PC-9 (cell line): ENCODE data around the gene GRK4. TPM values are rescaled to one million over a fixed set of nuclear protein-coding genes. Genes with fewer than 3 reads are reported as not detected.

ENCODE experiments used
- BruUV-seq: library from RNA; stranded (reverse); fragments of 400-500 nt; replicated peaks from 2 replicates; lab custom pipeline; 2021; lab: Mats Ljungman, UMichigan
- CTCF ChIA-PET: fragments of 300-600 bp; sonication (Branson Sonifier 250); formaldehyde crosslinking; loops from one replicate; lab custom pipeline; 2022; ENCODE audit warnings: antibody characterized with exemption; lab: Charles Lee
- POLR2A ChIA-PET: fragments of 300-600 bp; sonication (Branson Sonifier 250); formaldehyde crosslinking; loops from one replicate; lab custom pipeline; 2022; ENCODE audit warnings: antibody characterized with exemption; ENCODE audit not compliant: unreplicated experiment; lab: Charles Lee
- DNase-seq, 2 experiments: peaks; one replicate each; pipeline versions ENCODE4 v3.0.0 to v3.0.0-alpha.2; 2015 to 2022; ENCODE audit warnings: mixed read lengths in 1 of 2
- H2AFZ ChIP-seq: fragments of 200-600 bp; sonication (generic); 2 replicates; pipeline ENCODE4 v1.8.1; 2017; ENCODE audit warnings: antibody characterized with exemption
- H3F3A ChIP-seq: fragments of 200-600 bp; sonication (generic); 2 replicates; pipeline ENCODE4 v1.8.1; 2017; ENCODE audit warnings: antibody characterized with exemption, mild to moderate bottlenecking, low read depth; ENCODE audit not compliant: insufficient read depth
- H3K27ac ChIP-seq: fragments of 200-600 bp; sonication (generic); 2 replicates; pipeline ENCODE4 v1.6.1; 2016; ENCODE audit warnings: mixed run types
- H3K27me3 ChIP-seq: fragments of 200-600 bp; sonication (generic); 2 replicates; pipeline ENCODE4 v1.6.1; 2016; ENCODE audit warnings: low read depth, mixed run types; ENCODE audit not compliant: insufficient read depth
- H3K36me3 ChIP-seq: fragments of 200-600 bp; sonication (generic); 2 replicates; pipeline ENCODE4 v1.6.1; 2016; ENCODE audit warnings: low read depth, mixed run types
- H3K4me1 ChIP-seq: fragments of 200-600 bp; sonication (generic); replicated peaks from 2 replicates; pipeline ENCODE4 v1.6.1; 2016; ENCODE audit warnings: mixed run types; ENCODE audit not compliant: insufficient read depth
- H3K4me2 ChIP-seq: fragments of 200-600 bp; sonication (generic); 2 replicates; pipeline ENCODE4 v1.6.1; 2017; ENCODE audit warnings: mixed run types
- H3K4me3 ChIP-seq: fragments of 200-600 bp; sonication (generic); 2 replicates; pipeline ENCODE4 v1.6.1; 2016; ENCODE audit warnings: mixed run types
- H3K79me2 ChIP-seq: fragments of 200-600 bp; sonication (generic); 2 replicates; pipeline ENCODE4 v1.6.1; 2017; ENCODE audit warnings: low read depth, mixed run types
- H3K9me2 ChIP-seq: fragments of 200-600 bp; sonication (generic); 2 replicates; pipeline ENCODE4 v1.8.1; 2017; ENCODE audit warnings: mild to moderate bottlenecking; ENCODE audit not compliant: insufficient read depth
- H3K9me3 ChIP-seq: fragments of 200-600 bp; sonication (generic); 2 replicates; pipeline ENCODE4 v1.8.1; 2016; ENCODE audit warnings: low read depth; ENCODE audit not compliant: insufficient read depth
- H4K20me1 ChIP-seq: fragments of 200-600 bp; sonication (generic); 2 replicates; pipeline ENCODE4 v1.8.1; 2017; ENCODE audit not compliant: insufficient read depth
- CTCF ChIP-seq: fragments of 200-600 bp; sonication (generic); conservative IDR thresholded peaks from 2 replicates; pipeline ENCODE4 v1.6.1; 2017; ENCODE audit warnings: mixed run types, antibody characterized with exemption, mild to moderate bottlenecking, moderate library complexity
- EZH2 ChIP-seq: fragments of 200-600 bp; sonication (generic); IDR thresholded peaks from 2 replicates; pipeline ENCODE4 v1.8.0; 2017; ENCODE audit warnings: antibody characterized with exemption, low read depth
- intact Hi-C: fragments of 100-400 bp; cut with micrococcal nuclease; formaldehyde crosslinking; loops from one replicate; pipeline ENCODE4 v1.10.0; 2022; ENCODE audit not compliant: unreplicated experiment
- total RNA-seq: library from RNA; stranded (reverse); gene quantifications from 2 replicates; pipeline ENCODE4 v1.2.3, GENCODE V29; 2021

Gene GRK4
- total RNA-seq, 1 experiment from 2014 or later = 3.1 TPM

- ChIA-PET POLR2A (no interaction called here), CTCF (no interaction called here)
- no peak overlapping the region for H2AFZ ChIP-seq
- H3K27ac ChIP-seq = no peak overlapping the region
- no peaks in the 10 kb centered on the region; the same call in 1 of the 2 replicates for H4K20me1 ChIP-seq
- no peak for DNase-seq
- H3K4me1 ChIP-seq = no peaks in the 10 kb centered on the region
- TF ChIP-seq EZH2 (no peak), CTCF (no peak)
- H3K79me2 ChIP-seq = no peaks in the 10 kb centered on the region
- H3K9me3 ChIP-seq = no peaks in the 10 kb centered on the region
- no peaks in the 10 kb centered on the region for H3K36me3 ChIP-seq
- no peaks in the 10 kb centered on the region for H3K27me3 ChIP-seq
- BruUV-seq = no TSS peak
- H3F3A ChIP-seq = peaks cover 11% of the 10 kb centered on the region; the same call in 1 of the 2 replicates
- H3K4me3 ChIP-seq = no peak overlapping the region
- no peaks in the 10 kb centered on the region for H3K9me2 ChIP-seq
- intact Hi-C loops = no loop called here
- H3K4me2 ChIP-seq = no peak overlapping the region
These were observed 33.9 kb upstream of the GRK4 start for GRCh38 chr4:2929469-2929868.

GRCh38 chr4:2930135-2930757 lies 33.1 kb upstream of the GRK4 start:
- Histone ChIP-seq H4K20me1 (no peaks in the 10 kb centered on the region; the same call in 1 of the 2 replicates), H3F3A (peaks cover 11% of the 10 kb centered on the region; the same call in 1 of the 2 replicates), H3K4me3 (no peak overlapping the region), H3K4me1 (no peaks in the 10 kb centered on the region), H3K27ac (no peak overlapping the region), H3K27me3 (no peaks in the 10 kb centered on the region), H3K9me3 (no peaks in the 10 kb centered on the region), H2AFZ (no peak overlapping the region), H3K36me3 (no peaks in the 10 kb centered on the region), H3K9me2 (no peaks in the 10 kb centered on the region), H3K4me2 (no peak overlapping the region), H3K79me2 (peaks cover 4% of the 10 kb centered on the region; the same call in 1 of the 2 replicates)
- CTCF ChIA-PET = no interaction called here
- BruUV-seq = no TSS peak
- POLR2A ChIA-PET = interaction anchor here (0.5 kb wide), 1 partner anchor 184 kb away, joined by 3 read pairs; no protein-coding TSS in a partner anchor
- peak in 1 of 2 experiments; percentile 60 for DNase-seq
- intact Hi-C loops = no loop called here
- no peak for TF ChIP-seq EZH2

GRCh38 chr4:2930758-2931511 lies 32.4 kb upstream of the GRK4 start:
- Histone ChIP-seq H2AFZ (no peak overlapping the region), H3F3A (peaks cover 16% of the 10 kb centered on the region; the same call in 1 of the 2 replicates), H3K4me3 (no peak overlapping the region), H3K4me1 (peaks cover 4% of the 10 kb centered on the region; the same call in 1 of the 2 replicates), H4K20me1 (no peaks in the 10 kb centered on the region; the same call in 1 of the 2 replicates), H3K79me2 (peaks cover 7% of the 10 kb centered on the region; the same call in 1 of the 2 replicates), H3K27ac (no peak overlapping the region), H3K36me3 (no peaks in the 10 kb centered on the region), H3K27me3 (no peaks in the 10 kb centered on the region), H3K9me3 (no peaks in the 10 kb centered on the region), H3K4me2 (no peak overlapping the region), H3K9me2 (no peaks in the 10 kb centered on the region)
- TF ChIP-seq EZH2 (no peak), CTCF (no peak; the same call in 1 of the 2 replicates)
- intact Hi-C loops = no loop called here
- ChIA-PET CTCF (no interaction called here), POLR2A (no interaction called here)
- BruUV-seq = no TSS peak
- no peak for DNase-seq
